ENCODE data around the gene BAZ1B.
"Not testable (repeated sequence)": the region's sequence is repeated elsewhere in the genome, so short reads cannot be mapped to it uniquely, and the experiment has no call there.

Gene BAZ1B, protein sequence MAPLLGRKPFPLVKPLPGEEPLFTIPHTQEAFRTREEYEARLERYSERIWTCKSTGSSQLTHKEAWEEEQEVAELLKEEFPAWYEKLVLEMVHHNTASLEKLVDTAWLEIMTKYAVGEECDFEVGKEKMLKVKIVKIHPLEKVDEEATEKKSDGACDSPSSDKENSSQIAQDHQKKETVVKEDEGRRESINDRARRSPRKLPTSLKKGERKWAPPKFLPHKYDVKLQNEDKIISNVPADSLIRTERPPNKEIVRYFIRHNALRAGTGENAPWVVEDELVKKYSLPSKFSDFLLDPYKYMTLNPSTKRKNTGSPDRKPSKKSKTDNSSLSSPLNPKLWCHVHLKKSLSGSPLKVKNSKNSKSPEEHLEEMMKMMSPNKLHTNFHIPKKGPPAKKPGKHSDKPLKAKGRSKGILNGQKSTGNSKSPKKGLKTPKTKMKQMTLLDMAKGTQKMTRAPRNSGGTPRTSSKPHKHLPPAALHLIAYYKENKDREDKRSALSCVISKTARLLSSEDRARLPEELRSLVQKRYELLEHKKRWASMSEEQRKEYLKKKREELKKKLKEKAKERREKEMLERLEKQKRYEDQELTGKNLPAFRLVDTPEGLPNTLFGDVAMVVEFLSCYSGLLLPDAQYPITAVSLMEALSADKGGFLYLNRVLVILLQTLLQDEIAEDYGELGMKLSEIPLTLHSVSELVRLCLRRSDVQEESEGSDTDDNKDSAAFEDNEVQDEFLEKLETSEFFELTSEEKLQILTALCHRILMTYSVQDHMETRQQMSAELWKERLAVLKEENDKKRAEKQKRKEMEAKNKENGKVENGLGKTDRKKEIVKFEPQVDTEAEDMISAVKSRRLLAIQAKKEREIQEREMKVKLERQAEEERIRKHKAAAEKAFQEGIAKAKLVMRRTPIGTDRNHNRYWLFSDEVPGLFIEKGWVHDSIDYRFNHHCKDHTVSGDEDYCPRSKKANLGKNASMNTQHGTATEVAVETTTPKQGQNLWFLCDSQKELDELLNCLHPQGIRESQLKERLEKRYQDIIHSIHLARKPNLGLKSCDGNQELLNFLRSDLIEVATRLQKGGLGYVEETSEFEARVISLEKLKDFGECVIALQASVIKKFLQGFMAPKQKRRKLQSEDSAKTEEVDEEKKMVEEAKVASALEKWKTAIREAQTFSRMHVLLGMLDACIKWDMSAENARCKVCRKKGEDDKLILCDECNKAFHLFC (N-terminal part only)

DNA sequence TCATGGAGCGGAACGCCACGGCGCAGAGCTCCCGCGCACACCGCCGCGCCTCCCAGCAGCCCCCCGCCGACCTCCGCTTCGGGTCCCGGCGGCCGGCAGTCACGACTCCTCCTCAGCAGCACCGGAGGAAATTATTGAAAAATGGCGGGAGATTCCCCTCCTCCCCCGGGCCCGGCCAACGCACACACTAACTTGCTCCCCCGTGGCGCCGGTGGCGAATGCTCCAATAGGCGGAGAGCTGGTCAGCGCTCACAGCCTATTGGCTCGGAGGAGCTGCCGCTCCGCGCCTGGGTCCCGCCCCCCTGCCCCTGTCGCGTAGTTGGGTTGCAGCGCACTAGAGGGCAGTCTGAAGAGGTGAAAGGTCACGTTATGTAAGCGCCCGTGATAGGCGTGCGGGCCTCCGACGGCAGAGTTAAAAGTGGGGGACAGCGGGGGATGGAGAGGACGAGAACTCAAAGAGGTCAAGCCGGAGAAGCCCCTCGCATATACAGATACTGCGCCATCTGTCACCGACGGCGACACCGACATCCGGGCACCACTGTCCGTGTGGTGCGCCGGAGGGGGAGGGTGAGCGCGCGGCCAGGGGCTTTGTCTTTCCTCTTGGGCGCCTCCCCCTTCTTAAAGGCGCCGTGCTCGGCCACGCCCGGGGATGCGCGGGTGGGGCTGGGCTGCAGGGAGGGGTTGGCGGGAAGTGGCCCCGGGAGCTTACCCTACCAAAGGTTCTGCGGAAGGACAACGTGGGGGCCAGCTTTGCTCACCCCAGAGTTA lies at the start of gene BAZ1B:
Gene BAZ1B (minus strand): TSS at position 189 of the 768 bp plus-strand sequence. CDS start 360 bp downstream, outside the sequence.
- peak; percentile 97 for DNase-seq

DNA sequence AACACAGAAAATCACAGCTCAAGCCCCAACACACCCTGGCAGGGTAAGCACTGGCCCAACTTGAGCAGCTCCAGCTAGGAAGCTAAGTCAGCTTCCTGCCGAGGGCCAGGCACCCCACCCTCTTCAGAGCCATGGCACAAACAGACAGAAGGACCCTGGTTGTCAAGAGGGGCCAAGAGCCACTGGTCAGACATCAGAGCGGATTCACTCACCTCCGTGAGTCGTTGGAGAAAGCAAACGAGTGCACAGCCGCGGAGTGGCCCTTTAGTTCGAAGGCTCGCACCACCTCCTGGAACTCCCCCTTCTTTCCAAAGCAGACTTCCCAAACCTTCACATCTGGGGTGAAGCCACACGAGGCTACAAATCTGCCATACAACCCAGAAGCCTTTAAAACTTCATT lies 48.9 kb upstream of the BAZ1B start:
- DNase-seq, result no peak

DNA sequence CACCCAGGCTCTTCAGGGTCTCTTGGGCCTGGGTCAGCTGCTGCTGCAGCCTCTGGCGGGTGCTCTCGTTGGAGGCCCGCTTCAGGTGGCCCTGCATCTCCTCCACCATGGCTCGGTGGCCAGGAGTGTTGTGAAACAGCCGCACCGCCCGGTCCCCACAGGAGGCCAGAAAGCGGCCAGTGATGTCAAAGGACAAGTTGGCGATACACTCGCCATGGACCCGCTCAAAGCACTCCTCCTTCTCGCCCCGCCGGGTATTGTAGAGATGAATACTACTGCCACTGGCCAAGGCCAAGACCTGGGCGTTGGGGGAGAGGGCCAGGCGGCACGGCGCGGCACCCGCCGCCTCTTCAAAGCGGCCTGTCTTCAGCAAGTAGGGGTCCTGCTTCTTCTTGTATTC lies 48.4 kb upstream of the BAZ1B start:
- DNase-seq, result no peak

DNA sequence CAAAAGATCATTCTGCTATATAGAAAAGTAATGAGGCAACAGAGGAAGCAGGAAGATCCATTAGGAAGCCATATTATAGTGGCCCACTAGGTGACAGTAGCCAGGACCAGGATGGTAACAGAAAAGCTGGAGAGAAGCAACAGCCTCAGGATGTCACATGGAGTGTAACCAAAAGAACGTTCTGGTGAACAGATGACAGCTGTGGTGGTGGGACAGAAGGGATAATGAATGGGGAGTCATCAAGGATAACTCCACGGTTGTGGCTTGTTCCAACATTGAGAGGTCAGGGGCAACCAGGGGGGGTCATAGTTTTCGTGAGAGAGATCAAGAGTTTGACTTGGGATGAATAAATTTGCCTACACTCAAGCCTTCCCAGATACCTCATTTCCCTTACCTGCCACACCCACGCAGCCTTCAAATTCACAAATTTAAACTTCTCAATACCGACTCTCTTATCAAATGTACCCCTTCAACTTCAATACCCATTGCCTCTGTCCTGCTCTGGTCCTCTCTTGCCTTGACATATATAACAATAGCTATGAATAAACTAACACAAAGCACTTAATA lies 47.0 kb upstream of the BAZ1B start:
- no peak for DNase-seq

DNA sequence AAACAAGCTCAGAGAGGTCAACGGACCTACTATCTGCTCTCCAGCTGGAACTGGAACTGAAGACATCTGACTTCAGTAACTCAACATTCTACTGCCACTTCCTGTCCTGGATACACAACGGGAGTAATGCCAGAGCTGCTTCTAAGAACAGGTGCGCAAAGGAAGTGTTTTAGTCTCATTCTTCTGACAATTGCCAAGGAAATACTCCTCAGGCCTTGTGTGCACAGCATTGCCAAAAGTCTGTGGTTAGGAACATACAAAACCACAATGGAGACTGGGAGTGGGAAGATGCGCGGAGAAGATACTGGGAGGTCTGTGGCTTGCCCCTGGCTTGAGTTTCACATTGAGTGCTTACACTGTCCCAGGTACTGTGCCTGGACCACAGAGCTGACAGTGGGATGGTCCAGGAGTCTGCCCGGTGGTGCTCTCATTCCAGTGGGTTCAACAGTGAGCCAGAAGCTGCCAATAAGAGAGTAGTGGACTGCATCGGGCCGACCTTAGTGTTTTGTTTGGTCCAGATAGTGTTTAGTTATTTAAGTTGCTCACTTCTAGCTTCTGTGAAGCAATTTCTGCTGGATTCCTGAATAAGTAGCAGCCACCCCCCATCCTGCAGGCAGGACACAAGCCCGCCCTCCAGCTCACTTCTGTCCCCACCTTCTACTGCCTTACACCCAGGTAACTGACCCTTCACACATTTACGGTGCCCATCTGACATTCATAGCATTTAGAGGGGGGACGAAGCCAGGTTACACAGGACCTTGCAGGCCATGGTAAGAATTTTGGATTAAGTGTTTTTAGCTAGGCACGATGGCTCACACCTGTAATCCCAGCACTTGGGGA lies 46.0 kb upstream of the BAZ1B start:
- DNase-seq, result no peak

DNA sequence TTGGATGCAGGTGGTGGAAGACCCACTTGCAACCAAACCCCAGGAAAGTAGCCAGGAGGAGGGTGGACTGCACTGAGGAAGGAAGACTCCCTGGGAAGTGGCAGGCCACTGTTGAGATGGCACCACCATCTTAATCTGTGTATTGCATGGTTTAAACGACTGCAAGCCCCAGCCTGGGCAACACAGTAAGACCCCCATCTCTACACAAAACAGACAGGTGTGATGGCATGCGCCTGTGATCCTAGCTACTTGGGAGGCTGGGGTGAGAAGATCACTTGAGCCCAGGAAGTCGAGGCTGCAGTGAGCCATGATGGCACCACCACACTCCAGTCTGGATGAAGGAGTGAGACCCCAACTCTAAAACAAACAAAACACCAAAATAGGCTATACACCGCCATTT lies 45.0 kb upstream of the BAZ1B start:
- no peak for DNase-seq

DNA sequence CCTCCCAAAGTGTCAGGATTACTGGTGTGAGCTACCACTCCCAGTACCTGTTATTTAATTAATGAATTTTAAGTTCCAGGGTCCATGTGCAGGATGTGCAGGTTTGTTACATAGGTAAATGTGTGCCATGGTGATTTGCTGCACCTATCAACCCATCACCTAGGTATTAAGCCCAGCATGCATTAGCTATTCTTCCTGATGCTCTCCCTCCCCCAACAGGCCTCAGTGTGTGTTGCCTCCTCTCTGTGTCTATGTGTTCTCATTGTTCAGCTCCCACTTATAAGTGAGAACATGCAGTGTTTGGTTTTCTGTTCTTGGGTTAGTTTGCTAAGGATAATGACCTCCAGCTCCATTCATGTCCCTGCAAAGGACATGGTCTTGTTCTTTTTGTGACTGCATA lies 44.3 kb upstream of the BAZ1B start:
- not testable (repeated sequence) for DNase-seq

DNA sequence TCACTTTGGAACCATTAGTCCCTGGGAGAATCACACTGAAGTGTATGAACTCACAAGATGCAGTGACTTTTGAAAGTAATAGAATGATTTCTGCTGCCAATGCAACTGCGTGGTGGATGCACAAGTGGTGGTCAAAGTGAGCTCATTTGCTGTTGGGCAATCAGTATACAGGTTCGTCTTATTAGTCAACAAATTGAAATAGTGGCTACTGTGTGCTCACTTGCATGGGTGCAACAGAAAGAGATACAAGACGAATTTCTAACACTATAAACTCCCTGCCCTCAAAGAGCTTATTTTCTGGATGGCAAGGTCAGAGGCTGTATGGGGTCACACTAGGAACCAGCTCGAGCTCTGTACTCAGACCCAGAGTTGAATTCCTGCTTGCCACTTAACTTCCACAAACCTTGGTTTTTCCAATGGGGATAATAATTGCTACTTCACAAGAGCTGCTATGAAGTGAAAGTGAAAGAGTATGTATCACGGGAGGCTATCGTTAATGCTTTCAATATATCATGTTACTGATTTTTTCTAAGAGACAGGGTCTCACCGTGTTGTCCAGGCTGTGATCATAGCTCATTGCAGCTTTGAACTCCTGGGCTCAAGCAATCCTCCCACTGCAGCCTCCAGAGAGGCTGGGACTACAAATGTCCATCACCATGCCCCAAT lies 43.7 kb upstream of the BAZ1B start:
- DNase-seq, result no peak

DNA sequence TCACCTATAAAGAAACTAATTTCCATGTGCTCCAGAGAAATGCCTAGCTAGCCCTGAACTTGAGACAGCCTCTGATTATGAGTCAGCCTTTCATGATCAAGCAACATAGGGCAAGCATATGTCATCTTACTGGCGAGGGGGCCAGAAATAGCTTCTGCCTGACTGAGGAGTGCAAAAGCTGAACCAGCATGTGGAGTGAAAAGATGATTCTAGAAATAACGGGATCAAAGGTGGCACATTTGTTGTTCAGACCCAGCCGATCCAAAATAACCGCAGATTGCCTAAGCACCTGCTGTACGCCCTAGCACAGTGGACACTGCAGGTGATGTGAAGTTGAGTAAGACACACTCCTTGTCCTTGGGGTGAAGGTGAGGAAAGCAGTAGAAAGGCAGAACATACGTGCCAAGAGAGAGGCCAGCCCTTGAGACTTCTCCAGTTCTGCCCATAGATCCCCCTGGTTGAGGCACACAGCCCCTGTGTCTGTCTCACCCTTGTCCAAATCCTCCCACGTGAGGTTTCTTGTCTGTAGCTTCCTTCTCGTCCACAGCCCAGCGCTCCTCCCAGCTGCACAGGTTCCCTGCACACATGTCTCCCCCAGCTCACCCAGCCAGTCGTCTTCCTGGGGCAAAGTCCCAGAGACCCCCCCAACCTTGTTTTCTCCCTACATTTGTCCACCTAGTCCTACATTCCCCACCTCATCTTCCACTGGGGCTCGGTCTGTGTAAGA lies 38.2 kb upstream of the BAZ1B start:
- DNase-seq, result no peak

DNA sequence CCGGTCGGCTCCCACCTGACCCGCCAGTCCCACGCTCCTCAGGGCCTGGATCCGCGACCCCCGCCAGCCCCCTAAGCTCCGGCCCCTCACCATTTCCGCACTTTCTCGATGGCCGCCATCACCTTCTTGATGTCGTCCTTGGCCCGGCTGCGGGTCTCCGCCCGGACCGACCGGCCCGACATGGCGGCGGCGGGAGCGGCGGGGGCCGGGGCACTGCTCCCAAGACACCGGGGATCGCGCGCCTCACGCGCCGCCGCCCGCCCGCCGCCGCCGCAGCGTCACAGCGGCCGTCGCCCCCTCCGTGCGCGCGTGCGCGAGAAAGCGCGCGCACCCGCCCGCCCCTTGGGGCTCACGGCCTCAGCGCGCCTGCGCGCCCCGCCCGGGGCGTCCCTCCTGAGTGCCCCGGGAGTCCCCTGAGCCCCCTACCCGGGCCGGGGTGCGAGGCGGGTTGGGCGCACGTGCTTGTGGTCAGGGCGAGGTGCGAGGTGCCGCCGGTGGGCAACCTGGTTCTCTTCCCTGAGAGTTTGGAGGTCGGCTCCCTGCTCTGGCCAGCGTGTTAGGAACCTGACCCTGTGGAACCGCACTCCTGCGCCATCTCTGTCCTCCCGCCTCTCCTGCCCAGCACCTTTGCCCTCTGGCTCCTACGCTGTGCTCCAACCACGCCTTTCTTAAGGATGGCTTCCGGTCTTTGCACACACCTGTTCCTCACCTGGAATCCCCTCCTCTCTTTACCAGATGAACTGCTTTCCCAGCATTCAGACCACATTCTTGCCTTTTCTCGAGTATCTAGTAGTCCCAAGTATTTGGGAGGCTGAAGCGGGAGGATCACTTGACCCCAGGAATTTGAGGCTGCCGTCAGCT lies 35.5 kb upstream of the BAZ1B start, which contains the start of gene BCL7B:
Gene BCL7B (minus strand): TSS at position 294 of the 861 bp plus-strand sequence. CDS start 112 bp downstream, at position 182.
- peak; percentile 72 for DNase-seq

DNA sequence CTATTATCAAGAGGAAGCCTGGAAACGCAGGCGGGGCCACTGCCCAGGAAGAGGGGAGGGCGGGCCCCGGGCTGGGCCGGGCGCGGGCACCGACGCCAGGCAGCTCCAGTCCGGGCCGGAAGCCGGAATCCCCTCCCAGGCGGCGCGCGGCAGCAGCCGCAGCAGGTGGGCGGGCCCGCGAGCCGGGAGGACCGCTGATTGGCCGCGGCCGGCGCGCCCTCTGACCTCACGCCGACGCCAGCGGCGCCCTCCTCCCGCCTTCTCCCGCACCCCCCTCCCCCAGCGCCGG lies 35.0 kb upstream of the BAZ1B start:
- peak; percentile 90 for DNase-seq

DNA sequence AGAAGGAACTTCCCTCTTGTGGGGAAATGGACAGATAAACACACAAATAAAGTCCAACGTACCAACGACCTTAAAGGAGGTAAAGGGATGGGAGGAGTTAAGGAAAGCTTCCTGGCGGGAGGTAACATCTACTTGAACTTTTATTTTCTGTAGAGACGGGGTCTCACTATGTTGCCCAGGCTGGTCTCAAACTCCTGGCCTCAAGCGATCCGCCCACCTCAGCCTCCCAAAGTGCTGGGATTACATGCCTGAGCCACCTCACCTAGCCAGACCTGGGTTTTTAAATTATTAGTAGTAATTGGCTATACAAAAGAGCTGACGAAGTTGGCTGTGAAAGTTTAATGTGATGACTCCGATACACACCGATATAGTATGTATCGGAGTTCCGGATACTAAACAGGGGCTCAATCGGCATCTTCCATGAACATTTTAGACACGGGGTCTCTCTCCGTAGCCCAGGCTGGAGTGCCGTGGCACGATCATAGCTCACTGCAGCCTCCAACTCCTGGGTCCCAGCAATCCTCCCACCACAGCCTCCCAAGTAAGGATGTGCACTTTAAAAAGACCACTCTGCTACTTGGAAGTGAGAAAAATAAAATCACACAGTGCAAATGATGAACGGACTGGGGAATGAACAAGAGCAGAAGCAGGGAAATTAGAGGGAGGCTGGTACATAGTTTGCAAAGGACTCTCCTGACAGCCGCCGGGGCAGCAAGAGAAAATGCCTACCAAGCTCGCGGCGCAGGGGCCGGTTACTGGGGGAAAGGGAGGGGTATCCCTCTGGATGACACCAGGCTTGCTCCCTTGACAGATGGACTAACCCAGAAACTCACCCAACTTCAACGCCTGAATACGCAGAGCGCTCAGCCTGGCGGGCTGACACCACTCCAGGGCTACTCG lies 34.4 kb upstream of the BAZ1B start:
- DNase-seq, result no peak

DNA sequence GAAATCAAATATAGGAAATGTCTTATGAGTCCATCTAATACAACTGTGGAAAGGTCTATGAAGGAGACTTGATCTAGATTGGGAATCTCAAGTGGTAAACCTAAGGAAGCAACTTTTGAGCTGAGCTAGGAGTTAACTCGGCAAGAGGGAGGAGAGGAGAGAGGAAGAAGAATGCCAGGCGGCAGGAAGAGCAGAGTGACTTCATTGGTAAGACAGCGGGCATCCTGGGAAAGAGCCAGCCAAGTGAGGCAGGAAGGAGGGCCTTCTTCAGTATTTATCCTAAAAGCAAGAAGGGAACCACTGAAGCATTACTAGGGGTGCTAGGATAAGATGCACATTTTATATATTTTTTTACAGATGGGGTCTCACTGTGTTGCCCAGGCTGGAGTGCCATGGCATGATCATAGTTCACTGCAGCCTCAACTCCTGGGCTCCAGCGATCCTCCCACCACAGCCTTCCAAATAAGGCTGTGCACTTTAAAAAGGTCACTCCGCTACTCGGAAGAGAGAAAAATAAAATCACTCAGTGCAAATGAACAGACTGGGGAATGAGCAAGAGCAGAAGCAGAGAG lies 33.4 kb upstream of the BAZ1B start:
- no peak for DNase-seq

DNA sequence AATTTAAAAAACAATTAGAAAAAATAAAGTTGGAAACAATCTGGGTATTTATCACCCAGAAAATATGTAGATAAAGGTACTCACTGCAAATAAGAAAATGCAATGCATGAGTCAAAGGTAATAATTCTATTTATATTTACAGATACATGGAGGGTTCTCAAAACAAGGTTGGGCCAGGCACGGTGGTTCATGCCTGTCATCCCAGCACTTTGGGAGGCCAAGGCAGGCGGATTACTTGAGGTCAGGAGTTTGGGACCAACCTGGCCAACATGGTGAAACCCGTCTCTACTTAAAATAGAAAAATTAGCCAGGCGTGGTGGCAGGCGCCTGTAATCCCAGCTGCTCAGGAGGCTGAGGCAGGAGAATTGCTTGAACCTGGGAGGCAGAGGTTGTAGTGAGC lies 28.0 kb upstream of the BAZ1B start:
- DNase-seq, result not testable (repeated sequence)

DNA sequence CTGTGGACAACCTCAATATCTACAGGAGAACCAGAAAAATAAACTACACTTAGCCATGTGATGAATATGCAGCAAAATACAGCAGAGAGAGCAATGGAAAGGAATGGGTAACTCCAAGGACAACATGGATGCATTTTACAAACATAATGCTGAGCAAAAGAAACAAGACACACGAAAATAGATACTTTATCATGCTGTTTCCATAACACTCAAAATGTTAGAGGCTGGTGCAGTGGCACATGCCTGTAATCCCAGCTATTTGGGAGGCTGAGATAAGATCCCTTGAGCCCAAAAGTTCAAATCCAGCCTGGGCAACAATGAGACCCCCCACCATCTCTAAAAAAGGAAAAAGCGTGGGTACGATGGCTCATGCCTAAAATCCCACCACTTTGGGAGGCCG lies 27.1 kb upstream of the BAZ1B start:
- DNase-seq, result no peak

DNA sequence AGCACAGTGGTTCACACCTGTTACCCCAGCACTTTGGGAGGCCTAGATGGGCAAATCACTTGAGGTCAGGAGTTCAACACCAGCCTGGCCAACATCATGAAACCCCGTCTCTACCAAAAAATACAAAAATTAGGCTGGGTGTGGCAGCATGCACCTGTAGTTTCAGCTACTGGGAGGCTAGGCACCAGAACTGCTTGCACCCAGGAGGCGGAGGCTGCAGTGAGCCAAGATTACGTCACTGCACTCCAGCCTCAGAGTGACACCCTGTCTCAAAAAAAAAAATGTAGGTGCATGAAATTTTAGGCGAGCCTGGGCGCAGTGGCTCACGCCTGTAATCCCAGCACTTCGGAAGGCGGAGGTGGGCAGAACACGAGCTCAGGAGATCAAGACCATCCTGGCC lies 25.7 kb upstream of the BAZ1B start:
- DNase-seq, result no peak

DNA sequence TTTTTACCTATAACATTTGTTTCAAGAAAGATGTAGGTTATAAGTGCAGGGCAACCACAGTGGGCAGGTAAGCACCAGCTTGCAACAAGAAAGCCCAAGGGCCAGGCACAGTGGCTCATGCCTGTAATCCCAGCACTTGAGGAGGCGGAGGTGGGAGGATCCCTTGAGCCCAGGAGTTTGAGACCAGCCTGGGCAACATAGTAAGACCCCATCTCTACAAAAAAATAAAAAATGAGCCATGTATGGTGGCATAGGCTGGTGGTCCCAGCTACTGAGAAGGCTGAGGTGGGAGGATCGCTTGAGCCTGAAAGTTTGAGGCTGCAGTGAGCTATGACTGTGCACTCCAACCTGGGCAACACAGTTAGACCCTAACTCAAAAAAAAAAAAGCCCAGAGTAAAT lies 22.6 kb upstream of the BAZ1B start:
- DNase-seq, result no peak

DNA sequence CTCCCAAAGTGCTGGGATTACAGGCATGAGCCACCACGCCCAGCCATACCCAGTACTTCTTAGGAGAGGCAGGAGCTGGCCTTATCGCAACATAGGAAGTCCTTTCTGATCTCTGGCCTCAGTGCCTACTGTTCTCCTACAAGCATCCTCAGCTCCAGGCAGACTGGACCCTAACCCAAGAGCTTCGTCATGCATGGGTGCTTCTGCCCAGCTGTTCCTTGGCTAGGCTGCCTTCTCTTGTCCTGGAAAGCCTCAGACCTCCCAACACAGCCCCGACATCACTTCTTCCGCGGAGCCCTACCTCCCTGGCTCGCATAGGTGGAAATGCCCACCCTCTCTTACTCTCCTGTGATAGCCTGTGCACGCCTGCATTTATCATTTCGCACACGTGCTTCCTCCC lies 19.6 kb upstream of the BAZ1B start:
- no peak for DNase-seq
